H1 (cell line): ENCODE results near the gene CYP46A1. TPM values are rescaled to one million over a fixed set of nuclear protein-coding genes. Genes with fewer than 3 reads are reported as not detected.
A peak's percentile ranks its signal among the peaks of the same experiment; 100 is the strongest.

ENCODE experiments used
- CTCF ChIA-PET: fragments of 300-600 bp; sonication (Branson Sonifier 250); formaldehyde crosslinking; loops from one replicate; lab custom pipeline; 2021; ENCODE audit not compliant: partially characterized antibody; lab: Charles Lee
- POLR2A ChIA-PET: fragments of 300-600 bp; sonication (Branson Sonifier 250); formaldehyde crosslinking; loops from one replicate; lab custom pipeline; 2021; ENCODE audit warnings: inconsistent platforms; ENCODE audit not compliant: partially characterized antibody; lab: Charles Lee
- DNase-seq, 2 experiments: peaks; one replicate each; pipeline versions ENCODE4 v3.0.0 to v3.0.0-alpha.2; 2010 to 2022; ENCODE audit warnings: low spot score in 2 of 2, low read depth in 1 of 2, mixed read lengths in 1 of 2
- FAIRE-seq: peaks from 2 replicates; lab custom pipeline; 2011; peaks lifted over from hg19 to GRCh38; lab: Jason Lieb, UNC
- H2AFZ ChIP-seq: 2 replicates; pipeline ENCODE4 v1.8.1; 2012; ENCODE audit warnings: low read length, inconsistent platforms
- H2AK5ac ChIP-seq: 2 replicates; pipeline ENCODE4 v1.6.1; 2013; ENCODE audit warnings: low read depth, low read length
- H2BK120ac ChIP-seq: replicated peaks from 2 replicates; pipeline ENCODE3; 2013; ENCODE audit warnings: low read depth, low read length, inconsistent platforms
- H2BK12ac ChIP-seq: 2 replicates; pipeline ENCODE4 v1.6.1; 2013; ENCODE audit warnings: low read depth, low read length
- H2BK15ac ChIP-seq: 2 replicates; pipeline ENCODE4 v1.6.1; 2013; ENCODE audit warnings: low read length
- H2BK20ac ChIP-seq: 2 replicates; pipeline ENCODE4 v1.6.1; 2013; ENCODE audit warnings: low read length
- H2BK5ac ChIP-seq: 2 replicates; pipeline ENCODE4 v1.6.1; 2013; ENCODE audit warnings: low read depth, low read length
- H3K14ac ChIP-seq: 2 replicates; pipeline ENCODE4 v1.6.1; 2013; ENCODE audit warnings: inconsistent platforms; ENCODE audit not compliant: insufficient read length
- H3K18ac ChIP-seq: 2 replicates; pipeline ENCODE4 v1.6.1; 2013; ENCODE audit warnings: low read length; ENCODE audit errors: extremely low read depth
- H3K23ac ChIP-seq: 2 replicates; pipeline ENCODE4 v1.6.1; 2013; ENCODE audit warnings: inconsistent platforms; ENCODE audit not compliant: insufficient read length
- H3K23me2 ChIP-seq: 2 replicates; pipeline ENCODE4 v1.6.1; 2013; ENCODE audit warnings: low read depth, low read length
- H3K27ac ChIP-seq: 2 replicates; pipeline ENCODE4 v1.6.1; 2011; ENCODE audit warnings: low read depth, low read length, inconsistent platforms
- H3K27me3 ChIP-seq, 4 experiments: replicated peaks in 1 of 4; 1 replicate in 1 of 4; 2 replicates in 3 of 4; pipeline versions ENCODE4 v1.6.1 to v1.8.1; 2011 to 2013; ENCODE audit warnings: low read length in 3 of 4, mild to moderate bottlenecking in 3 of 4, inconsistent platforms in 2 of 4, mixed read lengths in 2 of 4, moderate library complexity in 1 of 4; ENCODE audit not compliant: control insufficient read depth in 3 of 4, insufficient read depth in 3 of 4; ENCODE audit errors: extremely low read depth in 1 of 4
- H3K36me3 ChIP-seq, 4 experiments: 2 replicates each; pipeline versions ENCODE4 v1.6.1 to v1.8.1; 2011 to 2013; ENCODE audit warnings: mild to moderate bottlenecking in 4 of 4, low read length in 3 of 4, moderate library complexity in 2 of 4, control low read depth in 1 of 4, inconsistent platforms in 1 of 4; ENCODE audit not compliant: insufficient read depth in 4 of 4, control insufficient read depth in 2 of 4
- H3K4ac ChIP-seq: replicated peaks from 2 replicates; pipeline ENCODE3; 2013; ENCODE audit warnings: low read length, low read depth, mixed read lengths, inconsistent platforms; ENCODE audit not compliant: insufficient read length
- H3K4me1 ChIP-seq, 4 experiments: replicated peaks in 1 of 4; 1 replicate in 1 of 4; 2 replicates in 3 of 4; pipeline versions ENCODE4 v1.6.1 to v1.8.1; 2011 to 2013; ENCODE audit warnings: low read length in 3 of 4, inconsistent platforms in 2 of 4, mixed read lengths in 1 of 4; ENCODE audit not compliant: insufficient read depth in 4 of 4, control insufficient read depth in 3 of 4
- H3K4me2 ChIP-seq, 2 experiments: 2 replicates each; pipeline versions ENCODE4 v1.6.1 to v1.8.1; 2011 to 2013; ENCODE audit warnings: low read depth in 2 of 2, low read length in 2 of 2, control low read depth in 1 of 2, inconsistent platforms in 1 of 2, mild to moderate bottlenecking in 1 of 2; ENCODE audit not compliant: insufficient read depth in 1 of 2
- H3K4me3 ChIP-seq, 4 experiments: fragments of 200-600, 300-600 bp in 1 of 4; sonication (generic), shearing (Covaris generic), sonication (Bioruptor Twin) in 1 of 4; 2 replicates each; pipeline versions ENCODE4 v1.5.1 to v1.8.1; 2011 to 2016; ENCODE audit warnings: low read length in 4 of 4, low read depth in 3 of 4, control low read depth in 2 of 4, inconsistent platforms in 2 of 4, mild to moderate bottlenecking in 2 of 4, mixed read lengths in 1 of 4, moderate library complexity in 1 of 4; ENCODE audit not compliant: insufficient read depth in 2 of 4; ENCODE audit errors: extremely low read depth in 1 of 4
- H3K56ac ChIP-seq: replicated peaks from 2 replicates; pipeline ENCODE3; 2013; ENCODE audit warnings: low read depth, mild to moderate bottlenecking, mixed read lengths, low read length, inconsistent platforms; ENCODE audit not compliant: insufficient read length
- H3K79me1 ChIP-seq: 2 replicates; pipeline ENCODE4 v1.6.1; 2013; ENCODE audit warnings: low read depth, low read length, control low read depth
- H3K79me2 ChIP-seq, 2 experiments: 2 replicates each; pipeline versions ENCODE4 v1.6.1 to v1.8.1; 2012 to 2013; ENCODE audit warnings: low read length in 2 of 2, mild to moderate bottlenecking in 2 of 2, inconsistent platforms in 1 of 2; ENCODE audit not compliant: insufficient read depth in 2 of 2, control insufficient read depth in 1 of 2
- H3K9ac ChIP-seq, 4 experiments: replicated peaks in 1 of 4; 1 replicate in 1 of 4; 2 replicates in 3 of 4; pipeline versions ENCODE4 v1.6.1 to v1.8.1; 2011 to 2013; ENCODE audit warnings: low read depth in 3 of 4, low read length in 3 of 4, control low read depth in 2 of 4, mild to moderate bottlenecking in 2 of 4, moderate library complexity in 2 of 4, inconsistent platforms in 1 of 4; ENCODE audit errors: extremely low read depth in 1 of 4
- H3K9me3 ChIP-seq, 2 experiments: 2 replicates each; pipeline versions ENCODE4 v1.6.1 to v1.8.1; 2012 to 2013; ENCODE audit warnings: mild to moderate bottlenecking in 2 of 2, moderate library complexity in 2 of 2, control low read depth in 1 of 2, inconsistent platforms in 1 of 2, low read depth in 1 of 2, low read length in 1 of 2, mixed read lengths in 1 of 2; ENCODE audit not compliant: insufficient read depth in 2 of 2
- H4K20me1 ChIP-seq, 2 experiments: replicated peaks in 1 of 2; 2 replicates each; pipeline versions ENCODE3 to v1.8.1; 2011 to 2013; ENCODE audit warnings: inconsistent platforms in 2 of 2, low read length in 2 of 2, mild to moderate bottlenecking in 1 of 2; ENCODE audit not compliant: insufficient read depth in 2 of 2, control insufficient read depth in 1 of 2
- H4K5ac ChIP-seq: 2 replicates; pipeline ENCODE4 v1.6.1; 2013; ENCODE audit warnings: low read length, low read depth, mixed read lengths, inconsistent platforms; ENCODE audit not compliant: insufficient read length
- H4K8ac ChIP-seq: 2 replicates; pipeline ENCODE4 v1.8.0; 2013; ENCODE audit warnings: mild to moderate bottlenecking, moderate library complexity, low read length, inconsistent platforms; ENCODE audit not compliant: insufficient read depth; ENCODE audit errors: extremely low read depth
- H4K91ac ChIP-seq: replicated peaks from 2 replicates; pipeline ENCODE3; 2013; ENCODE audit warnings: low read length, mixed read lengths, inconsistent platforms; ENCODE audit not compliant: insufficient read length
- CBX8 ChIP-seq: fragments of 300-800, 300-1000 bp; sonication (generic); IDR thresholded peaks from 2 replicates; pipeline ENCODE4 v1.7.1; 2016; ENCODE audit warnings: low read depth, low read length, borderline replicate concordance
- CREB1 ChIP-seq: IDR thresholded peaks from 2 replicates; pipeline ENCODE4 v1.6.1; 2012; ENCODE audit warnings: inconsistent platforms
- NANOG ChIP-seq: IDR thresholded peaks from 2 replicates; pipeline ENCODE4 v1.6.1; 2011; ENCODE audit warnings: low read length, low read depth, mild to moderate bottlenecking, inconsistent platforms; ENCODE audit not compliant: insufficient read depth, poor library complexity, severe bottlenecking
- TAF7 ChIP-seq: optimal IDR thresholded peaks from 2 replicates; pipeline ENCODE3; 2011; ENCODE audit warnings: low read depth, mild to moderate bottlenecking, inconsistent platforms, low read length, moderate library complexity, borderline replicate concordance
- WGBS, 2 experiments: shearing (Covaris generic) in 1 of 2; methylation state at CpG; one replicate each; pipeline versions ENCODE4 v1.1.6 to v1.1.7; 2013 to 2015; ENCODE audit warnings: low lambda C conversion rate in 2 of 2, mixed read lengths in 2 of 2, inconsistent platforms in 1 of 2, low coverage in 1 of 2, missing lambda C conversion rate in 1 of 2; ENCODE audit not compliant: insufficient replicate concordance in 2 of 2, insufficient coverage in 1 of 2, insufficient read length in 1 of 2; ENCODE audit errors: extremely low coverage in 1 of 2, missing lambda C conversion rate in 1 of 2; 5-methylcytosine and 5-hydroxymethylcytosine counted together
- polyA plus RNA-seq, 7 experiments: library from polyadenylated mRNA; depleted of rRNA in 3 of 7; stranded (reverse) in 5 of 7; unstranded in 2 of 7; fragments of >200 nt in 5 of 7; fragments of 200-250 nt in 2 of 7; gene quantifications; 1 replicate in 5 of 7; 2 replicates in 1 of 7; 4 replicates in 1 of 7; pipeline versions ENCODE4 v1.2.1 to v1.2.3, GENCODE V29; 2011 to 2013; ENCODE audit warnings: missing spikeins in 2 of 7, mixed read lengths in 2 of 7
- total RNA-seq: library from RNA; stranded (reverse); fragmentation: NEBNext Ultra II Directional; extraction: Animal tissue kit (Norgen Biotek cat#: 25700); gene quantifications from 2 replicates; pipeline ENCODE4 v1.2.1, GENCODE V29; 2021

CYP46A1 gene
- total and polyA plus RNA-seq, 2 of the 8 experiments (the other 6 are each of a cell fraction or from before 2014, with no cell fraction given), result 0.41 to 1.3 TPM

DNA sequence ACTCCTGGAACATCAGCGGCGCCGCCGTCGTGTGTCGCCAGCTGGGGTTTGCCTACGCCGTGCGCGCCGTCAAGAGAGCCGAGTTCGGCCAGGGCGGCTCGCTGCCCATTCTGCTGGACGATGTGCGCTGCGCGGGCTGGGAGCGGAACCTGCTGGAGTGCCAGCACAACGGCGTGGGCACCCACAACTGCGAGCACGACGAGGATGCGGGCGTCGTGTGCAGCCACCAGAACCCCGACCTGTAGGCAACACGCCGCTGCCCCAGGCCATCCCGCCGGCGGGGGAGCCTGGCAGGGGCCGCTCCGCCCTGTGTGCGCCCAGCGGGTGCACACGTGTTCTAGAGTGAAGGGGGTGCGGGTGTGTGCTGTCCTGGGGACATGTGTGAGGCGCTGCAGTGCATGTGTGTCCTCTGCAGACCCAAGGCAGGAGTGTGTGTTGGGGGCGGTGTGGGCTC, 8.7 kb upstream of the CYP46A1 start:
- Histone ChIP-seq H3K79me2 (no peaks in the 10 kb centered on the region), H2BK12ac (0 out of 2 replicates have a peak overlapping the region, but pooled peaks have one; percentile 39), H4K91ac (peak overlapping the region; percentile 17), H3K4me2 (no peak overlapping the region), H3K9ac (no peak overlapping the region), H2AK5ac (no peak overlapping the region), H3K79me1 (no peaks in the 10 kb centered on the region), H3K9me3 (peaks cover 6 to 10% of the 10 kb centered on the region in 2 experiments; a peak in 3 of 4 replicates), H3K27me3 (no peaks in the 10 kb centered on the region), H3K4me3 (no peak overlapping the region), H4K20me1 (no peaks in the 10 kb centered on the region), H2BK15ac (no peak overlapping the region), H3K14ac (no peak overlapping the region), H3K23ac (no peak overlapping the region), H2BK20ac (no peak overlapping the region), H3K4ac (no peak overlapping the region), H3K56ac (no peak overlapping the region), H3K36me3 (no peaks in the 10 kb centered on the region), H3K18ac (peak overlapping the region; percentile 19; the same call in 1 of the 2 replicates), H2BK5ac (no peak overlapping the region), H4K5ac (no peak overlapping the region), H3K27ac (no peak overlapping the region), H2BK120ac (no peak overlapping the region), H3K23me2 (no peaks in the 10 kb centered on the region), H4K8ac (no peak overlapping the region), H3K4me1 (peaks cover 15 to 26% (median 22%) of the 10 kb centered on the region in 4 experiments), H2AFZ (no peak overlapping the region)
- POLR2A ChIA-PET, result interaction anchor here (1.1 kb wide), 1 partner anchor 9 kb away, joined by 4 read pairs; the partner anchor contains the start of gene CYP46A1
- TF ChIP-seq TAF7 (no peak), NANOG (no peak), CREB1 (no peak), CBX8 (no peak)
- DNase-seq (no peak), FAIRE-seq (no peak)
- CTCF ChIA-PET, result interaction anchor here (1.6 to 2.3 kb wide), 2 partner anchors 9 to 11 kb away, joined by 4 to 6 read pairs; no protein-coding TSS in a partner anchor
- 94% methylated on average over 42 of the region's 42 CpGs; no CpG with 5 or more reads in 1 of the 2 experiments for WGBS, 2 experiments
